Hepatocyte (in vitro differentiated cells): ENCODE measurements around the gene ADGRV1. TPM values are rescaled to one million over a fixed set of nuclear protein-coding genes. Genes with fewer than 3 reads are reported as not detected.

Experiments used
- DNase-seq: peaks from one replicate; pipeline ENCODE4 v3.0.0-alpha.2; 2016; ENCODE audit warnings: low spot score
- H2AFZ ChIP-seq: fragments of 200-600 bp; sonication (generic); 2 replicates; pipeline ENCODE4 v1.6.0; 2016; ENCODE audit warnings: antibody characterized with exemption, mild to moderate bottlenecking
- H3K27ac ChIP-seq: fragments of 200-600 bp; sonication (generic); 2 replicates; pipeline ENCODE4 v1.5.1; 2016; ENCODE audit warnings: mild to moderate bottlenecking
- H3K27me3 ChIP-seq: fragments of 200-600 bp; sonication (generic); 2 replicates; pipeline ENCODE4 v1.6.1; 2016
- H3K36me3 ChIP-seq: fragments of 200-600 bp; sonication (generic); replicated peaks from 2 replicates; pipeline ENCODE4 v1.5.1; 2016; ENCODE audit warnings: low read depth; ENCODE audit not compliant: insufficient read depth
- H3K4me1 ChIP-seq: fragments of 200-600 bp; sonication (generic); 2 replicates; pipeline ENCODE4 v1.5.1; 2016; ENCODE audit warnings: mild to moderate bottlenecking, moderate library complexity; ENCODE audit not compliant: insufficient read depth
- H3K4me2 ChIP-seq: fragments of 200-600 bp; sonication (generic); 2 replicates; pipeline ENCODE4 v1.6.0; 2016
- H3K4me3 ChIP-seq: fragments of 200-600 bp; sonication (generic); 2 replicates; pipeline ENCODE4 v1.5.1; 2016; ENCODE audit warnings: mild to moderate bottlenecking
- H3K79me2 ChIP-seq: fragments of 200-600 bp; sonication (generic); 2 replicates; pipeline ENCODE4 v1.6.0; 2017; ENCODE audit warnings: mild to moderate bottlenecking
- H3K9me2 ChIP-seq: fragments of 200-600 bp; sonication (generic); replicated peaks from 2 replicates; pipeline ENCODE4 v1.6.0; 2017; ENCODE audit warnings: mild to moderate bottlenecking; ENCODE audit not compliant: insufficient read depth
- H3K9me3 ChIP-seq: fragments of 200-600 bp; sonication (generic); 2 replicates; pipeline ENCODE4 v1.5.1; 2016; ENCODE audit warnings: low read depth, mild to moderate bottlenecking
- H4K20me1 ChIP-seq: fragments of 200-600 bp; sonication (generic); 2 replicates; pipeline ENCODE4 v1.6.0; 2016; ENCODE audit warnings: mild to moderate bottlenecking; ENCODE audit not compliant: insufficient read depth, poor library complexity, severe bottlenecking
- CTCF ChIP-seq: fragments of 200-600 bp; sonication (generic); IDR thresholded peaks from 2 replicates; pipeline ENCODE4 v1.5.1; 2016; ENCODE audit warnings: antibody characterized with exemption, mild to moderate bottlenecking; ENCODE audit not compliant: poor library complexity
- EZH2 ChIP-seq: fragments of 200-600 bp; sonication (generic); IDR thresholded peaks from 2 replicates; pipeline ENCODE4 v1.6.1; 2016; ENCODE audit warnings: antibody characterized with exemption, mild to moderate bottlenecking, borderline replicate concordance
- EZH2phosphoT487 ChIP-seq: fragments of 200-600 bp; sonication (generic); IDR thresholded peaks from one replicate; pipeline ENCODE4 v1.6.1; 2018; ENCODE audit warnings: antibody characterized with exemption, mild to moderate bottlenecking, low read depth, moderate library complexity; ENCODE audit not compliant: unreplicated experiment, severe bottlenecking
- WGBS: methylation state at CpG from one replicate; pipeline ENCODE4 v1.1.6; 2016; ENCODE audit warnings: low lambda C conversion rate; ENCODE audit errors: missing lambda C conversion rate; 5-methylcytosine and 5-hydroxymethylcytosine counted together
- polyA plus RNA-seq: library from polyadenylated mRNA; unstranded; fragments of >200 nt; fragmentation: Nextera tagmentation; extraction: Ambion mirVana; gene quantifications from 2 replicates; pipeline ENCODE4 v1.2.1, GENCODE V29; 2016
- total RNA-seq: library from RNA; depleted of rRNA; stranded (reverse); fragments of >200 nt; gene quantifications from 2 replicates; pipeline ENCODE4 v1.2.3, GENCODE V29; 2014

The ADGRV1 gene
- total and polyA plus RNA-seq, 2 experiments from 2014 or later: 74.9 to 88.3 TPM

DNA sequence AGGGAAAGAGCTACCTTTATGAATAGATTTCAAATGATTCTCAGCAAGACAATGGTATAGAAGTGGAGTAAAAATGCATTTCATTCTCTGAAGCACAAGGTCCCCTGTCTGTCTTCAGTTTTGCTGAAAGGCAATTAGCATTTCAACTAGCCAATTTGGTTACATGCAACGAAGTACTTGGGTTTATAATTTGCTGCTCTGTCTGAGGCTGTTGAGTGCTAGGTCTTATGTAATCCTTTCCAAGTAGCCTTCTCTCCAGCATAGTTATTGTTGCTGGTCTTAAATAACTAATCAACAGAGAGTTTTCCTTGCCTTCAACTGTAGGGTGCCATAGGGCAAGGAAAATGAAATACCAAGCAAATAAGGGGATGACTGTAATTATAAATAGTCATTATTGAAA lies 4.5 kb downstream of the ADGRV1 start:
- Histone ChIP-seq H3K4me1 (no peaks in the 10 kb centered on the region), H4K20me1 (no peaks in the 10 kb centered on the region), H3K4me3 (no peak overlapping the region), H3K9me3 (peaks cover under 1% of the 10 kb centered on the region), H3K4me2 (no peak overlapping the region), H3K27me3 (no peaks in the 10 kb centered on the region), H2AFZ (no peak overlapping the region), H3K79me2 (no peaks in the 10 kb centered on the region), H3K36me3 (no peaks in the 10 kb centered on the region), H3K27ac (no peak overlapping the region), H3K9me2 (no peaks in the 10 kb centered on the region)
- WGBS: 50% methylated on average over 1 of the region's 1 CpG
- TF ChIP-seq CTCF: no peak
- TF ChIP-seq EZH2: no peak
- TF ChIP-seq EZH2phosphoT487: no peak
- no peak for DNase-seq

GRCh38 chr5:90565491-90565890 lies 6.9 kb downstream of the ADGRV1 start:
- H3K27me3 ChIP-seq: no peaks in the 10 kb centered on the region
- H3K79me2 ChIP-seq: peaks cover 3% of the 10 kb centered on the region
- H3K27ac ChIP-seq: no peak overlapping the region
- no peaks in the 10 kb centered on the region for H3K36me3 ChIP-seq
- no peak overlapping the region for H3K4me3 ChIP-seq
- no peaks in the 10 kb centered on the region for H4K20me1 ChIP-seq
- no peak overlapping the region for H3K4me2 ChIP-seq
- 94% methylated on average over 3 of the region's 3 CpGs for WGBS
- no peak for DNase-seq
- peaks cover 9% of the 10 kb centered on the region for H3K9me3 ChIP-seq
- TF ChIP-seq EZH2: no peak
- no peak for TF ChIP-seq CTCF
- TF ChIP-seq EZH2phosphoT487: no peak
- H2AFZ ChIP-seq: no peak overlapping the region
- H3K9me2 ChIP-seq: no peaks in the 10 kb centered on the region
- no peaks in the 10 kb centered on the region for H3K4me1 ChIP-seq

DNA sequence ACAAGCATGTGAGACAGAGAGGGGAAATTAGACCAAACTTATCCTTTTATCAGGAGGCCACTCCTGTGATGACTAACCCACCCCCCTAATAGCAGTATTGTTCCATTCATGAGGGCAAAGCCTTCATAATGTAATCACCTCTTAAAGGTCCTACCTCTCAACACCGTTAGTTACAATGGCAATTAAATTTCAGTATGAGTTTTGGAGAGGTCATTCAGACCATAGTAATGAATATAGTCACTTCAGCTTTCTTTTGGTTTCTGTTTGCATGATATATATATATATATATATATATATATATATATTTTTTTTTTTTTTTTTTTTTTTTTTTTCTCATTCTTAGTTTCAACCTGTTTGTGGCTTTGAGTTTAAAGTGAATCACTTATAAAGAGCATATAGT lies 10.5 kb downstream of the ADGRV1 start:
- Histone ChIP-seq H3K79me2 (peaks cover 3% of the 10 kb centered on the region), H3K4me3 (no peak overlapping the region), H4K20me1 (no peaks in the 10 kb centered on the region), H3K4me2 (no peak overlapping the region), H3K27ac (no peak overlapping the region), H3K36me3 (no peaks in the 10 kb centered on the region), H3K9me2 (no peaks in the 10 kb centered on the region), H3K27me3 (no peaks in the 10 kb centered on the region), H3K4me1 (no peaks in the 10 kb centered on the region), H3K9me3 (peaks cover 9% of the 10 kb centered on the region), H2AFZ (no peak overlapping the region)
- DNase-seq: no peak
- 80% methylated on average over 1 of the region's 1 CpG for WGBS
- no peak for TF ChIP-seq CTCF
- TF ChIP-seq EZH2phosphoT487: no peak
- TF ChIP-seq EZH2: no peak

- Histone ChIP-seq H3K36me3 (no peaks in the 10 kb centered on the region), H3K9me2 (no peaks in the 10 kb centered on the region), H3K4me2 (no peak overlapping the region), H3K79me2 (peaks cover 3% of the 10 kb centered on the region), H2AFZ (no peak overlapping the region), H3K4me1 (no peaks in the 10 kb centered on the region), H4K20me1 (no peaks in the 10 kb centered on the region), H3K27me3 (no peaks in the 10 kb centered on the region), H3K27ac (no peak overlapping the region), H3K4me3 (no peak overlapping the region), H3K9me3 (peaks cover 9% of the 10 kb centered on the region)
- TF ChIP-seq CTCF: no peak
- TF ChIP-seq EZH2: no peak
- TF ChIP-seq EZH2phosphoT487: no peak
- WGBS: 96% methylated on average over 2 of the region's 2 CpGs
- no peak for DNase-seq
Observed at GRCh38 chr5:90570034-90570433, 11.4 kb downstream of the ADGRV1 start.
